Memory B cell (primary cell): Measurements from ENCODE around the gene PTPRH.

Experiments used
- ATAC-seq: fragments of 150-1000 bp; cut with Tn5 transposase; 2 replicates; pipeline ENCODE4 v1.10.0; 2021; ENCODE audit warnings: low read depth, mild to moderate bottlenecking, moderate library complexity
- DNase-seq, 2 donors: peaks; one replicate each; pipeline ENCODE4 v3.0.0; 2022; ENCODE audit warnings: low spot score in 2 of 2
- H3K27ac Mint-ChIP-seq: one replicate; pipeline ENCODE4 v1.8.0; 2022; ENCODE audit warnings: mild to moderate bottlenecking, moderate library complexity, mixed read lengths
- H3K27me3 Mint-ChIP-seq: one replicate; pipeline ENCODE4 v1.8.0; 2022; ENCODE audit warnings: mixed read lengths
- H3K36me3 Mint-ChIP-seq: one replicate; pipeline ENCODE4 v1.8.0; 2022; ENCODE audit warnings: mild to moderate bottlenecking, mixed read lengths
- H3K4me1 Mint-ChIP-seq: one replicate; pipeline ENCODE4 v1.8.0; 2022; ENCODE audit warnings: mixed read lengths
- H3K4me3 Mint-ChIP-seq: one replicate; pipeline ENCODE4 v1.8.0; 2022; ENCODE audit warnings: mild to moderate bottlenecking, moderate library complexity, mixed read lengths
- H3K9me3 Mint-ChIP-seq: one replicate; pipeline ENCODE4 v1.8.0; 2022; ENCODE audit warnings: mixed read lengths

Gene PTPRH

GRCh38 chr19:55136399-55137102 is 72.8 kb downstream of the PTPRH start:
- no peak overlapping the region for H3K27ac Mint-ChIP-seq
- peaks cover 23% of the 10 kb centered on the region for H3K27me3 Mint-ChIP-seq
- peaks cover 5% of the 10 kb centered on the region for H3K4me1 Mint-ChIP-seq
- no peak for ATAC-seq
- no peaks in the 10 kb centered on the region for H3K36me3 Mint-ChIP-seq
- no peaks in the 10 kb centered on the region for H3K9me3 Mint-ChIP-seq
- no peak for DNase-seq
- no peak overlapping the region for H3K4me3 Mint-ChIP-seq

GRCh38 chr19:55134736-55135135 is 74.6 kb downstream of the PTPRH start:
- DNase-seq (no peak), ATAC-seq (no peak)
- Mint-ChIP-seq H3K27me3 (peaks cover 28% of the 10 kb centered on the region), H3K36me3 (no peaks in the 10 kb centered on the region), H3K9me3 (no peaks in the 10 kb centered on the region), H3K4me3 (no peak overlapping the region), H3K27ac (no peak overlapping the region), H3K4me1 (peaks cover 3% of the 10 kb centered on the region)

GRCh38 chr19:55133639-55134444 is 75.5 kb downstream of the PTPRH start:
- DNase-seq (no peak), ATAC-seq (peak; percentile 76)
- Mint-ChIP-seq H3K9me3 (no peaks in the 10 kb centered on the region), H3K4me1 (peaks cover 3% of the 10 kb centered on the region), H3K27ac (no peak overlapping the region), H3K27me3 (peaks cover 27% of the 10 kb centered on the region), H3K36me3 (no peaks in the 10 kb centered on the region), H3K4me3 (peak overlapping the region; percentile 45)

- Mint-ChIP-seq H3K27ac (no peak overlapping the region), H3K9me3 (no peaks in the 10 kb centered on the region), H3K4me3 (no peak overlapping the region), H3K36me3 (no peaks in the 10 kb centered on the region), H3K27me3 (peaks cover 27% of the 10 kb centered on the region), H3K4me1 (peaks cover 3% of the 10 kb centered on the region)
- DNase-seq (no peak), ATAC-seq (no peak)
Observed at GRCh38 chr19:55132453-55133129, 76.7 kb downstream of the PTPRH start.

GRCh38 chr19:55131421-55131820 is 77.9 kb downstream of the PTPRH start:
- no peak overlapping the region for H3K4me3 Mint-ChIP-seq
- H3K9me3 Mint-ChIP-seq = no peaks in the 10 kb centered on the region

More at GRCh38 chr19:55131421-55131820, 77.9 kb downstream of the PTPRH start:
- Mint-ChIP-seq H3K4me1 (peaks cover 3% of the 10 kb centered on the region), H3K36me3 (no peaks in the 10 kb centered on the region), H3K27me3 (peaks cover 32% of the 10 kb centered on the region), H3K27ac (no peak overlapping the region)
- no peak for DNase-seq
- no peak for ATAC-seq
